CD4-positive, alpha-beta T cell treated with Interleukin-4 for 1 hour (primary cell): ENCODE results near the gene FRMD4B.
A peak's percentile ranks its signal among the peaks of the same experiment; 100 is the strongest.

Experiments
- DNase-seq, 2 donors: peaks; one replicate each; pipeline ENCODE4 v3.0.0-alpha.2; 2020 to 2022

Gene FRMD4B

DNA sequence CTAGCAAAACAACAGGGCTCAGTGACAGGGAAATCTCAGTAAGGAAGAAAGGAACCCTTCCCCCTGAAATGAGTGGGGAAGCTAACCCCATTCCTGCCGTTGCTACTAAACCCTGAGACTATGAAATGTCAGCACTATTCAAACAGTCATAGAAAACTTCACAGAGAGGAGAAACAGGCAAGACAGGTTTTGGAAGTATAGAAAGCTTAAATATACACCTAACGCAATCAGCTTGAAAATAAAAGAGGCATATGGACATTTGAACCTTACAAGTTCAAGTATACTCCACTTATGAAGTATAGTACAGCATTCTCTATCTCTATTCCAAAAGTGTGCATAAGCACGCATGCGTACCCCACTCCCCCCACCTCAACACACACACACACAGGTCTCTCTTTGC is 17.6 kb upstream of the FRMD4B start:
- no peak for DNase-seq

DNA sequence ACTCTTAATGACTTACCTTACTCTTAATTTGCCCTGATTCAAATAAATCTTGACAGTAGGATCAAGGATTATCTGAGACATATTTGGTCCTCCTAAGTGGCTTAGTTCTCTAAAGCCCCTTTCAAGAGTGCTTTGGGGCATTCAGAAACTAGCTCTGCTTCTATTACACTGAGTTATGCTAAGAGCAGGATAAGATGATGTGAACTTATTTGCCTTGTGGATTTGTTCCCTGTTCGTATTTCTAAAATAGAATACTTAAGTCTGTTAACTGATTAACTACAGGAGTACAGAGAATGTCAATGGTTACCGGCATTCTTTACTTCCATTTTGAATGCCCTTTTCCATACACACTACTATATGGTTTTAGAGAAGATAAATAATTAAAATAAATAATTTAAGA is 14.8 kb upstream of the FRMD4B start:
- no peak for DNase-seq

DNA sequence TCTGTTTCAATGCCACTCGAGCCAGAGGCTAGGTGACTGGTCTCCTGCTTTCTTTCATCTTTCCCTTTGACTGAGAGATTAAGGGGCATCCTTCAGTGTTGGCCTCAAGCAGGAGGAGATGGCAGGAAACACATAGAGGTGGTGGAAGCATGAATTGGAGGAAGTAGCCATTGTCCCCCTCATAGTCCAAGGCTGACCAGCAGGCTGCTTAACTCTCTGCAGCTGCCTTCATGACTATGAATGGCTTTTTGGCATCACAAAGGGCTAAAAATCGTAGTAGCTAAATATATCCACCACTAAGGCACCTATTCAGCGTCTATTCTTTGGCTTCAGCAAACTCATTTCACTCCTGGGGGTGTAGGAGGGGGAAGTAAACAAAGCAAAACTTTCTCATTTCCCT is 7.0 kb upstream of the FRMD4B start:
- DNase-seq, result no peak

DNA sequence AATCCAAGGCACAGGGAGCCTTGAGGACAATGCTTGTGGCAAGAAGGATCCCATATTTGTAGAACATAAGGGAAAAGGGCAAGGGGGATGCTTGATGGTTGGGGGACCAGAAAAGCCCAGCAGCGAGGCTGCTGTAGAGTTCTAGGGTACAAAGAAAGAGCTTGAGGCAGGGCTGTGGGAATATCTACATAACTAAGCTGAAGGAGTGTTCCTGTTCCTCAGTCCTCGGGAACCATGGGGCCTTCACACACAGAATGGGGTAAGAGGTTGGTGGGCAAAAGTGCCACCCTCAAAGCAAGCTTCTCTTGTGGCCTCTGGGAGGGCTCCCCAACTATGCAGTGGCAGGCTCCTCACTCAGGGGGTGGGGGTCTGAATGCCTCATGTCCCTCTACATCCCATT is 6.5 kb upstream of the FRMD4B start:
- no peak for DNase-seq

DNA sequence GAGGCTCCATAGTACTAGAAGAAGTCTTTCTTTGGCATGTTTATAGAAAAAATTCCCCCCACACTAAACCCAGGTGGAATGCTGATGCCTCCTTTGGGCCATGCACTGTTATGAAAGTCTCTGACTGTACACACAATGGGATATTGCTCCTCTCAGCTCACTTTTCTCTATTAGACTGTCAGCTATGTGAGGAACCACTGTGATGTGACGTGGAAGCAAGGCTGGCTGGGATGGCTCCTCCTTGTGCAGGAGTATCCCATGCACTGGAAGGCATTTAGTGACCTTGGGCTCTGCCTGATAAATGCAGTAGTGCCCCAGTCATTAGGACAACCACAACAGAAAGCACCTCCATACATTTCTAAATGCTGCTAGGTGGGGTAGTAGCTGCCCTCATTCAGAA is 5.7 kb upstream of the FRMD4B start:
- DNase-seq, result no peak

DNA sequence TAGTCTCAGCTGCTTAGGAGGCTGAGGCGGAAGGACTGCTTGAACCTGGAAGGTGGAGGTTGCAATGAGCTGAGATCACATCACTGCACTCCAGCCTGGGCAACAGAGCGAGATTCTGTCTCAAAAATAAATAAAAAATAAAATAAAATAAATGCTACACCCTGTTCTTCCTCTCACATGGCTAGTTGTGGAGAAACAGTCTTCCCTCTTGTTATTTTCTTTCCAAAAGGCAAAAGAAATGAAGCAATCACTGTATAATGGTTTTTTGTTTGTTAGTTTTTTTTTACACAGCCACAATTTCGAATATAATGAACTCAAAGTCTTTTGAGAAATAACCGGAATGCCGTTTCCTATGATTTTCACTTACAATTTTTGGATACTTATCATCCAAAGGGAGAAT is 4.9 kb upstream of the FRMD4B start:
- DNase-seq, result no peak

DNA sequence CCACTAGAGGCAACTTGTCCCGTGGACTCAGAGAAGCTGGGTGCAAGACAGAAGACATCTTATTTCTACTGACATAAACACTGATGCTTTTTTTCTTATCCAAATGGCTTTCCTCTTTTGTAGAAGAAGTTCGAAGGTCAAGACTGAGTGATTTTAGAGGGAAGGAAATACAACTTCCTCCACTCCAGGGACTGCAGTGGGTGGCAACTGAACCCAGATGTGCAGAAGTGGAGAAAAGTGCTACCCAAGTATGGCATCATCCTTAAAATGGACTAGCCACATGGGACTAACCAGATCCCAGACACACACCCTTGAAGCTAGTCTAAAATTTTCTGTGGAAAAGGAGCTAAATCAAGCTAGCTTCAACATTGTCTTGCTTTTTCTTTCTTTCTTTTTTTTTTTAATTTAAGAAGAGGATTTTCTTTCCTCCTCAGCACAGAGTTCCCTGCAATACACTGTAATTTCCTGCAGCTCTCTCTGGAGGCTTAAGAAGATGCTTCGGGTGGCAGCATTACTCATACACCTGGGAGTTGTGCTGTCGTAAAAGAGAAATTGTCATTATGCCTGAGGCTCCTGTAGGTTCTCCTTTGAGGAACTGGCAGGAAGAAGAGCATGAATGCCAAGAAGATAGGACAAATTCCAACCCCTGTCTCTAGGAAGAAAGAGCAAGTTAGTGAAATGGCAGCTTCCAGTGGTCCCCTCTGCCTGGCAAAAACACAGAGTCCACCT is 3.8 kb upstream of the FRMD4B start:
- no peak for DNase-seq

DNA sequence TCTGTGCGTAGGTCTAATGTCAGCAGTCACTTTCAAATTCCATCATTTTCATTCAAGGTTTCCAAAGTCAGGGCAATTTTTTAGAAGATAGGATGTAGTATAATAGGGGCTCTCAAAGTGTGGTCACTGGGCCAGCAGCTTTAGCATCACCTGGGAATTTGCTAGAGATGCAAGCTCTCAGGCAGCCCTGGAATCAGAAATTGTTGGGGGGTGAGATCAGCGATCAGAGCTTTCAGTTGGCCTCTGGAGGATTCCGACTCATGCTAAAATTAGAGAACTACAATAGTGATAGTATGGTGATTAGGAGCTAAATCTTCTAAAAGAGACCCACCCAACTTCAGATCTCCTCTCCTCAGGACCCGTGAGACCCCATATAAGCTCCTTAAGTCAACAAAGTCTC is 2.4 kb upstream of the FRMD4B start:
- DNase-seq, result no peak

DNA sequence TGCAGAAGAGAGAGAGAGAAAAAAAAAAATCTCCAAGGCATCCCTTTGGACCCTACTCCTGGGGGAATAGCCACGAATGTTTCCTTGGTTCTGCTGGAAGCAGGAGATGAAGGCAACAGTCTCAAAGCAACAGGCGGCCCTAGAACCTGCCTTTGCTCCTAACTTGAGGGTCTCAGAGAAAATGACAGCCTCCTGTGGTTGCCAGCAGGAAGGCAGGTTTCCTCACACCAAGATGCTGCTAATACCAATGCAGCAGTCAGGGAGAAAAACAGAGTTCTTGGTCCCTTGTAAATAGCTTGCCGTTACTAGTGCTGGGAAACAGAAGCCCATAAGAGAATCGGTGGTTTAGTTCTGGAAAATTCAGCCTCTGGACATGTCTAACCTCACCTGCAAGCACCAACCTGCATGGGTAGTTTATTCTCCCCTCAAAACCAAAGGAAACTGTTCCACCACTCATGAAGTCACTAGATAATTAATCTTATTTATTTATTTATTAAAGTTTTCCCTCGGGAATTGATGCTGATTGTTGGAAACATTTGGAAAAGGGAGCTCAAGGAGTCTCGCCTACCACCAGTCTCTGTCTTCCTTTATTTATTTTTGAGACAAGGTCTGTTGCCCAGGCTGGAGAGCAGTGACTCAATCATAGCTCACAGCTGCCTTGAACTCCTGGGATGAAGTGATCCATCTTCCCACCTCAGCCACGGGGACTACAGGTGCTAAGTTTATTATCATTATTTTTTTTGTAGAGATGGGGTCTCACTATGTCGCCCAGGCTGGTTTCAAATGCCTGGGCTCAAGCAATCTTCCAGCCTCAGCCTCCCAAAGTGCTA is 883 bp upstream of the FRMD4B start:
- no peak for DNase-seq

DNA sequence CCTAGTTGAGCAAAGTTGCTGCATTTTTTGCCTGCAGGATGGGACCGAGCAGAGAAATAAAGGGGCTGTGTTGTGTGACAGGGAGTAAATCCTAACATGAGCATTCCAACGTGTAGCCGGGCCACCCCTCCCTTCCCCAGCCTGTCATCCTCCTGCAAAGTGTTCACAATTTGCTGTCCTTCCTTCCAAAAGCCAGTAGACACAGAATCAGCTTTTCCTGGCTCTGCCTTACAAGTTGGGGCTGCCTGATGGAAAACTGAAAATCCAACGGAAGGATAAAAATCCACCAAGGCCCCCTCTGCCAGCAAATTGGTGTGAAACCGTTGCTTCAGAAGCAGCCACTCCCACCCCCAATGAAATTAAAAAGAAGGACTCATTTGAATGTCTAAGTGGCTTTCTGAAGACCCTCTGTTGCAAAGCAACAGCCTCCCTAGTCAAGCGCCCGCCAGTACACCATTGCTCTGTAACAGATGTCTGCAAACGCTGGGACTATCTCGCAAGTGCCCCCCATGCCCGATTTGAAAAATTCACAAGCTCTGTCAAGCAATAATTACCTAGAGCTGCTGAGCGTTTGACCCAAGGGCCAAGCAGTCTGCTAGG is 665 bp downstream of the FRMD4B start:
- no peak for DNase-seq

DNA sequence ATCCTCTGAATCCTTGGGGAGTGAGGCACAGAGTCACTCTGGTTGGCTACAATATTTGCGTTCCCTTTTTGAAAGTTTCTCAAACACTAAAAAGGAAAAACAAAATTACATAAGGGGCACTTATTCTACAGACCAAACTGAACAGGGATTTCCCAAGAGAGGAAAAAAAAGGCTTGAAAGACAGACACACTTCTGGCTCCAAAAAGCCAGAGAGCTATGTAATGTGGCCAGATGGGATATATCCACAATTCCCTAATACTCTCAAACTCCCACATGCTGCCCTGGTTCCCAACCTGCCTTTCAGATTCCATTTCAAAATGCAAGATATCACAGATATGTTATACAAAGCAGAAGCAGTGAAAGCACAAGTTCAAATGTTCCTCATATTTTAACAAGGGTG is 1.6 kb downstream of the FRMD4B start:
- DNase-seq, result no peak

DNA sequence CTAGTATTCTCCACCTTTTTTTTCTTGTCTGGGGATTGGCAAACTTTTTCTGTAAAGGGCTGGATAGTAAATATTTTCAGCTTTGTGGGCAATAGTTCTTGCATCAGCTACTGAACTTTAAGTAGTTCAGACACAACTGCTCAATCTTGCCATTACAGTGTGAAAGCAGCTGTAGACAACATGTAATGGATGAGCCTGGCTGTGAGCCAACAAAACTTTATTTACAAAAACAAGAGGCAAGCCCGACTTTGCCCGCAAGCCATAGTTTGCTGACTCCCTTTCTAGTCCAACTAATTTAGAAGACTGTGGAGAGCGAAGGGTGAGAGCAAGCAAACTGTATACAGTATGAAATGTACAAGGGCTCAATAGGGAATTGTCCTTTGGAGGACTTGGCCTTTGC is 6.2 kb downstream of the FRMD4B start:
- DNase-seq, result no peak

DNA sequence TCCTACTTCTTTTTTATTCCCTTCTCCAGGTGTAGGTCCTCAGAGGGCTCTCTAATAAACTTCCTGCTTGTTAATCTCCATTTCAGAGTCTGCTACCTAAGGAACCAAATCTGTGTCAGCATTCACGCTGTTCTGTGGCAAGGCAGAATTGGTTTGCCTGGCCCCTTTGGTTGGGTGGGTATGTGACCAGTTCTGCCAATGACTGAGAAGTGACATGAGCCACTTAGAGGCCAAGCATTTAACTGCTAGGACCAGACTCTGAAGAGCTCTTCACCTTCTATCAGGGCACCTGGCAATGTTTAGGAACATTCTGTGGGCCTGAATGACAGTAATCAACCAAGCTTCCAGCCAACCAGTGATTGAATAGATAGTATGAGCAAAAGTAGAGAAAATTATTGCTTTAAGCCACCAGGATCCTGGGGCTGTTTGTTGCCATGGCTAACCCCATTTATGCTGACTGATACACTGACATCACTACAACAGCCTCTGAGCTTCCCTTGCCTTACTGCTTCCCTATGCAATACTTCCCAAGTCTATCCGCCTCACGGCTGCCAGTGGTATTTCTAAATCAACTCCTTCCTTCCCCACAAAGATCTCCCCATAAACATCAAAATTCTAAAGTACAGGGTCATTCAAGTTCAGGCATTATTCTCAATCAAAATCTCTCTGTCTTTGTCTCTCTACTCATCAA is 7.6 kb downstream of the FRMD4B start:
- DNase-seq, result no peak

DNA sequence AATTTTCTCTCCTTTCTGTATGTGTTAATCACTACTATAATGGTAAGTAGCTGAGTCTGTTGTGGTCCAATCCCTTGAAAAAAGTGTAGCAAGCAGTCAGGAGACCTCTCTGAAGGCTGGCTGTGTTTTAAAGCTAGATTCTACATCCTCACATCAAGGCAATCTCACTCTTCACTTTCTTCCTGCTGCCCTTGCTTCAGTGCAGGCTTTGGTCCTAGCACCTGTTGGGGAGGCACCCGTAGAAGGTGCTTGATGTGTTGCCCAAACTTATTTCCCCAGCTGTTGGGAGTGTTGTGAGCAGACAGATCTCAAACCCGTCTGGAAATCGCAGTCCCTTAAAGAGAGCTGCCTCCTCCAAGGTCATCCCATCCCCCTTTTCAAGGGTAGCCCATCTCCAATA is 8.6 kb downstream of the FRMD4B start:
- no peak for DNase-seq

DNA sequence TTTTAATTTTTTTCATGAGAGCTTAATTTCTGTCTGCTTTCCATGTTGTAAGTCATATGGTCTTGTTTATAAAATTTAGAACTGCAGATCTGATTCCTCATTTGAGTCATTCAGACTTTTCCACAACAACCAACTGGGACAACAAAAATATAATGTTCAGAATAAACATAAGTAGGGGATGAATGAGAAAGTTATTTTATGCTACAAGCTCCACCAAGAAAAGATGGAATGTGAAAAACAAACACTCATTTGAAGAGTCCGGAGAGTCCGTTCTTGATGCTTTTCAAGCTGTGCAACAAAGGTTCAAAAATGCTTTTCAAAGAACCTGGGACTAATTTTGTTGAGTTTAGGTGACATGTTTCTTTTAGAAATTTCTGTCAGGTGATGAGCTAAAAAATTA is 9.2 kb downstream of the FRMD4B start:
- DNase-seq, result no peak

DNA sequence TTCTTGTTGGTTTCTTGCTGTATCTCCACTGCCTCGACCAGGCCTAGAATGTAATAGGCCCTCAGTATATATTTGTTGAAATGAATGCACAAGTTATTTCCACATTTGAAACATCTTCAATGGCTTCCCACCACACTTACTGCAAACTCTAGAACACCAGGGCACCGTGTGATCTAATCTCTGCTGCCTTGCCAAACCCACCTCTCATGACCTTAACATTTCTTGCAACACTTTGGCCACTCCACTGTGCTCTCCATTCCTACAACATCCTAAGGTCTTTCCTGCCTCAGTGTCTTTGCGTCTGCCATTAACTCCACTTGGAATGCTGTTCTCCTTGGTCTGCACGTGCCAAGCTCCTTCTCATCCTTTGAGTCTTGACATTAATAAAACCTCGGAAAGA is 14.1 kb downstream of the FRMD4B start:
- DNase-seq, result no peak

DNA sequence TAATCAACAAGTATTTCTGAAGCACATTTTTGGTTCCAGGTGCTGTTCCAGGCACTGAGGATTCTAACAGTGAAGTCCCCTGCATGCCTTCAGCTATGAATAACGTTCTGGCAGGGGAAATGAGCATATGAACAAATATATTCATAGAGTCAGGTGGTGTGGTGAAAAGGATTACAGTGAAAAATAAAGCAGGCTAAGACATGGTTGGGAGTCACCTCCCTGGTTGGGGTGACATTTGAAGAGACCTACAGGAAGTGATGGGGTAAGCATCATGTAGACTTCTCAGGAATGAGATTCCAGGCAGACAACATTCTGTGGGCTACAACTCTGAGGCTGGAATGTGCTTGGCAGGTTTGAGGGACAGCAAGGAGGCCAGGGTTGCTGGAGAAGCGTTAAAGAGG is 15.0 kb downstream of the FRMD4B start:
- no peak for DNase-seq

DNA sequence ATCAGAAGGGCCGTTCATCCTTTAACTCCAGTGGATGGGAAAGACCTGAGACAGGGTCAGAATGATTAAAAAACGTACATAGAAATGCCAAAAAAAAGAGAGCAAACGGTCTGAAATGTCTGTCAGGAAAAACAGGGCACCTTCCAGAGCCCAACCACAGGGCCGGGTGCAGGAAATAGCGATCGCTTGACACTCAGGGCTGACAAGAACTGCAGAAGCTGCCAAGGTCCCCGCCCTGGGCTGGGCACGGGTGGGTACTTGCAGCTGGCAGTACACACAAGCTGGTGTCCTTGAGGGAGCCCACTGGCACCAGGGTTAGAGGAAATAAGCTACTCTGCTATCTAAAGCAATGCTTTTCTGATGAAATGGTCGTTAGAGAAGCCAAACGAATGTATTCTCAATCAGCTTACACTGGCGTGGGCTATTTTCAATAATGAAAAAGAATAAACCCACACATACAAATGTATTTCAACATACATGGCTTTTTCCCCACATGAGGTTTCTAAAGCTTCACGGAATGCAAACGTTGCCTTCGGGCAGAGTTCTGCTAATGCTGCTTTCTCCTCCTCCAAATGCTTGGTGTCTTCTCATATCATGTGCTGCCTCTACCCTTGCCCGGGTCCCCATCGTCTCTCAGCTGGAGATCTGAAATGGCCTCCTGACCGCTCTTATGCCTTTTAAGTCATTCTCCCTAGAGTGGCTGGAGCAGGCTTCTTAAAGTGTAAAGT is 15.6 kb downstream of the FRMD4B start:
- DNase-seq, result peak; percentile 27 to 30

DNA sequence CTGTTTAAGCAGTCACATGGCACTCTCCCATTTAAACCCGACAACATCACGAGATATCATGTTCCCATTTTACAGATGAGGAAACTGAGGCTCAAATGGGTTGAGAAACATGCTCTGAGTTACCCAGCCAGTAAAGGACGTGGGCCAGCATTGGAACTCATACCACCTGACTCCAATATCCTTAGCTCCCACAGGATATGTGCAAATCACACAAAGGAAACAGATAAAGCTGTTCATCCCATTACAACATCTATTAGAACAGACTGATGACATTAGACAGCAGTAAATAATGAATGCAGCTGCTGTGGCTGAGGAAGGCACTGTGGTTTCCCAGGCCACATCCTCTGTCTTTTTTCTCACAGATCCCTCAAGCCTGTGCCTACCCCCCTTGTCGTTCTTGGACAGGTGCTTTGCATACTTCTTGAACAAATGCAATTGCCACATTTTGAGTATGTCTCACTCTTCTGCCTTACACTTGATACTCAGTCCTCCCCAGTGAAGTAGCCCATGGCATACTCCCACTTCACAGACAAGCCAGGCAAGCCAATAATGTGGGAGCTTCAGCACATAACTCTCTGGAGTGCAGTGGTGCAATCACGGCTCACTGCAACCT is 17.7 kb downstream of the FRMD4B start:
- peak in 1 of 2 donors; percentile 46 for DNase-seq

DNA sequence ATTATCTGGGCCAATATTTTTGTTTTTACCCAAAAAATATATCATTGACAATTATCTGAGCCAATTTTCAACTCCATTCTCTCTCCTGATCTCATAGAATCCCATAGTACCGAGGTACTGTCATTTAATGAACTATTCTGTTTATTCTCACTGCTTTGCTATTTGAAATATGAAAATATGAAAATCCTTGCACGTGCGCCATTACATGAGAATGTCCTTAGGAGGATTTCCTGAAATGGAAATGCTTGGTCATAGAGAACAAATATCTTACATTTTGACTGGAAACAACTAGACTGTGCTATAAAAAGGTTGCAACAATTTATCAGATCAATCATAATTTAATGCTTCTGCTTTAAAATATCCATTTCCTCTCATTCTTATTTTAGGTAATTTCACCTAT is 18.3 kb downstream of the FRMD4B start:
- DNase-seq, result no peak

DNA sequence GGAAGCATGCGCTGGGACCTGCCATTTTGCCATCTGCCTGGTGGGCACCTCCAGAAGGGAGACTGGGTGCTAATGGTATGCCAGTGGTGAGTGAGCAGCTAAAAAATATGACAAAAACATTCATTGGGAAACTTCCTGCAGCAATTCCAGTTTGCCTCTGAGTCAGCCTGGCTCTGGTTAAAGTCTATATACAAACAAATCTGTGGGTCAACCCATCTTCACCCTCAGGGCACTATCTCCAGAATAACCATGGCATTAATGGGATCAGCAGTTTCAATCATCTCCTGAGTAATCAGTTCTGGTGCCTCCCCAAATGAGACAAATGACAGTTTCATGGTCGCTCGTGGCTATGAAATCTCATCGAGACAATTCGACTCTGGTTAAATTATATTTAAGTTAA is 21.5 kb downstream of the FRMD4B start:
- DNase-seq, result no peak

DNA sequence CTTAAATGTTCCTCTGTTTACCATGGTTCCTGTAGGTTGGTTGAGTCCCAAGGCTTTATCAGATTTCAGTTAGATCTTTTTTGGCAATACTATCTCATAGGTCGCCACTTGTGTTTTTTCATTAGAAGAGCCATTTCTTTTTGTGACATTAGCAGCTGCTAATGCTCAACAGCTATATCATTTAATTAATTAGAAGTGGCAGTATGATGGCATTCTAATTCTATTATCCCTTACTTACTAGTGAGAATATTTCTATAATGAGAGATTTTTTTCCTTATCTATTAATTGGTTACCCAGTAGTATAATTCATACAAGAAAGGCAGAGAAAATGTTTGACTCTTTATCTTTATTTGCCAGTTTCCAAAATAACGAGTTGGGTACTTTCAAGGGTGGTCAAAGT is 25.2 kb downstream of the FRMD4B start:
- no peak for DNase-seq
